Hindlimb muscle (tissue), 1 donor: Measurements from ENCODE around the gene COG5. TPM values are rescaled to one million over a fixed set of nuclear protein-coding genes. Genes with fewer than 3 reads are reported as not detected.
"Not testable (repeated sequence)": the region's sequence is repeated elsewhere in the genome, so short reads cannot be mapped to it uniquely, and the experiment has no call there.

ENCODE experiments used
- DNase-seq: peaks from one replicate; pipeline ENCODE4 v3.0.0-alpha.2; 2013
- polyA plus RNA-seq: library from polyadenylated mRNA; unstranded; fragments of 120-200 nt; gene quantifications from one replicate; pipeline ENCODE4 v1.2.1, GENCODE V29; 2013; ENCODE audit not compliant: insufficient read length

COG5 gene
- polyA plus RNA-seq, 1 donor, result 23.3 TPM

DNA sequence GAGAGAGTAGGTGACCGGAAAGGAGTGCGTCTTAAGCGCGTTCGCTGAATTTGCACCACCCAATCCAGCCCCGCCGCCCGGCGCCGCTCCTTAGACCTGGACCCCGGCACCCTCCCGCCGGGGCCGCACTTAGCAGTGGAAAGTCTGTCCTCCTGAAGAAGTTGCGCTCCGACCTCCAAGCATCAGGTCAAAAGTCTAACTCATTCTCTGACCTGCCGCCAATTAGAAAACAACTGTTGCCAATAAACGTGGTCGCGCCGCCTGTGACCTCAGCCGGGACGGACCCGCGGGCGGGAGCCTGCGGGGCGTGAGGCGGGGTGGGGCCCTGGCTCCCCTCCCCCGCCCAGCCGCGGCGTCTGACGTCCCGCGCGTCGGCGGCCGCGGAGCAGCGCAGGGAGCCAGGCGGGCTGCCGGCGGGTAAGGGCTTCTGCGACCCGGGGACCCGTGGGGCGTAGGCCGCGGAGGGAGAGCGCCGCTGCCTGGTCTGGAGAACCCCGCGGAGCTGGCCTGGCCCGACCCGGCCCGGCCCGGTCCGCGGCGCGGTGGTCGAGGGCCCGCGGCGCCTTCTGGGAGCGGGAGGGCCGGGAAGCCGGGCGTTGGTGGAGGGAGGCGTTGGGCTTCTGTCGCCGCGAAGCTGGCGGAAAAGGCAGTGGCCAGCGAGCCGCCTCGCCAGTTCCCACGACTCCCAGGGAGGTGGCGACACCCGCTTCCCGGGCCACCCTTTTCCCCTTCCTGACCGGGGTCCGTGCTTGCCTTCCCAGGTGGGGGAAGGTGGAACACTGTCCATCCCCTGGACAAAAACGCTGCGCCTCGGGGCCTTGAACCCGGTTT is 16.4 kb upstream of the COG5 start, which contains the start of gene BCAP29:
BCAP29 (plus strand) TSS at position 362 of the 831 bp plus-strand sequence. CDS start 527 bp downstream, outside the sequence.
- DNase-seq, result peak; percentile 87

- no peak for DNase-seq
Observed at GRCh38 chr7:107579554-107579884, 15.8 kb upstream of the COG5 start.

DNA sequence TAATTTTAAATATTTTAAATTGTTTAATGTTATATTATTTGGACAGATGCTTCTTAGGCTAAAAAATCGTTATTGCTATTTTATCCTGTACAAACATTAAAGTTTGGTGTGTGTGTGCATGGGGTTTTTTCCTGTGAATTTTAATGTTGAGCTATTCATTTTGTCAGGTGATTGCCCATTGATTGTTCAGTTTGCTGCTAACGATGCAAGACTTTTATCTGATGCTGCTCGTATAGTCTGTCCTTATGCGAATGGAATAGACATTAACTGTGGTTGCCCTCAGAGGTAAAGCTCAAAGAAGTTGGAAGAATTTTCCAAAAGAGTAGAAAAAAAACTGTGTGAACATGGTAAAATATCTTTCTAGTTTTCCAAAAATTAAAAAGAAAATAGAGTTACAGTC is 9.8 kb upstream of the COG5 start:
- DNase-seq, result no peak

DNA sequence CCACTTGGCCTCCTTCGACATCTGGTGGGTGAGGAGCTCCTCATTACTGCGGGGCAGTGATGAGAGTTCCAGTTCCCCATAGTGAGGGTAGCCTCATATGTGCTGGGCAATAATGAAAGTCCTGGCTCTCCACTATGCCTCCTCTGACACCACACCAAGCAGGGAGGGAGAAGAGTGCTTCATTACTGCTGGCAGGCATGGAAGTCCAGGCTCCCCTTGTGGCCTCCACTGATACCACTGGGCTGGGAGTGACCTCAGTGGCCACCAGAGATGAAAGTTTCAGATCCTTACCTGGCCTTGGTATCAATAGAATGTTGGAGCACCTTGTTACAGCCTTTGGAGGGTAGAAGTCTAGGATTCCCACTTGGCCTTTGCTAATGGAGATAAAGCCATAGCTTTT is 6.6 kb upstream of the COG5 start:
- no peak for DNase-seq

- DNase-seq, result no peak
Observed at GRCh38 chr7:107564553-107565298, 1.0 kb upstream of the COG5 start.

- no peak for DNase-seq
Observed at GRCh38 chr7:107563081-107563774, 492 bp downstream of the COG5 start.

DNA sequence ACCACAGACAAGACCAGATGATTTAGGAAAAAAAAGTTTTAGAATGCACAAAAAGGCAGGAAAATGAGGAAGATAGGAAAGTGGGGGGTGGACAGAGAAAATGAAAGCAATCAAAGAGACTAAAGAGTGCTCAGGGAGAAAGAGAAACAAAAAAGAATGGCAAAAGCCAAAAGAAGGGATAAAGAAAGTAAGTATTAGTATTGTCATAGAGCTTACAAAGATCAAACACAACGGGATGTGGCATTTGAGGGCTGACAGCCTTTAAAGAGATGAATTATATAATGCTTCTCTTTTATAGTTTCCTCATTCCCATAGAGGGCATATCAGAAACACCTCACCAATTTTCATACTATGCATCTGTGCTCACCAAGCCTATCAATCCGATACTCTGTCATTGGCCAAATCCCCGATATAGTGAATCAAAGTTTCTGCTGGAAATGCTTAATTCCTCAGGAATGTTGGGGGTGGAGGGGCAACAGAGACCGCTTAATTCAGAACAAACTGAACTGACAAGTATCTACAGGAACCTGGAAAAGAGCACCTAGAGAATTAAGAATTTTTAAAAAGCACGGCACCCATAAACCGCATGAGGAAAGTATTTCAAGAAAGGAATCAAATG is 2.7 kb downstream of the COG5 start:
- DNase-seq, result no peak

- DNase-seq, result no peak
Observed at GRCh38 chr7:107559864-107560263, 3.9 kb downstream of the COG5 start.

- DNase-seq, result no peak
Observed at GRCh38 chr7:107555893-107556292, 7.8 kb downstream of the COG5 start.

DNA sequence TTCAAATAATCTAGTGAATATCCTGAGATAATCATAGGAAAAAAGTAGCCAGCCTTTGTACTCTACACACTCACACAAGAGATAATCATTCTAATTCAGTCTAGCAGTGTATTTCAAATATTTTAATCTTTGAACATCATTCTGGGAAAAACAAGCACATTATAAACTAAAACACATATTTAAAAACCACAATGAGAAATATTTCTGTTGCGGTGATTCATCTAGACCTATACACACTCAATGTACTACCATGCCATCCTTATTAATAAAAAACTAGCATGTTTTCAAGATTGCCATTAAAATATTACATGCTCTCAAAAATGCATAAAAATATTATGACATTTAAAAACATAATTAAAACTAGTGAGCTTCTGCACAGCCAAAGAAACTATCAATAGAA is 11.8 kb downstream of the COG5 start:
- DNase-seq, result no peak

DNA sequence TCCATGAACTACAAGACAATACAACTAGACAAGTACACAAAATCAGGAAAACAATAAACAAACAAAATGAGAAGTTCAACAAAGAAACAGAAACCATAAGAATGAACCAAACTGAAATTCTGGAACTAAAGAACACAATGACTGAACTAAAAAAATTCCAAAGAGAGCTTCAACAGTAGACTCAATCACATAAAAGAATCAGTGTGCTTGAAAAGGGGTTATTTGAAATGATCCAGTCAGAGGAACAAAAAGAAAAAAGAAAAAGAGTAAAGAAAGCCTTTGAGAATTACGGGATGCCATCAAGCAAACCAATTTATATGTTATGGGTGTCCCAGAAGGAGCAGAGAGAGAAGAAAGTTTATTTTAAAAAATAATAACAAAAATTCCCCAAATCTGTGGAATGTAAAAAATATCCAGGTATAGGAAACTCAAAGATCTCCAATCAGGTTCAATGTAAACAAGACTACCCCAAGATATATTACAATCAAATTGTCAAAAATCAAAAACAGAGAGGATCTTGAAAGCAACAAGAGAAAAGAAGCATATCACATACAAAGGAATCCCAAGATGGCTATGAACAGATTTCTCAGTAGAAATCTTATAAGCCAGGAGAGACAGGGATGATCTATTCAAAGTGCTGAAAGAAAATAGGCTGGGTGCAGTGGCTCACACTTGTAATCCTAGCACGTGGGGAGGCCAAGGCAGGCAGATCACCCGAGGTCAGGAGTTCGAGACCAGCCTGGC is 18.7 kb downstream of the COG5 start:
- DNase-seq, result no peak

GRCh38 chr7:107543338-107543993 is 20.3 kb downstream of the COG5 start:
- DNase-seq, result no peak

DNA sequence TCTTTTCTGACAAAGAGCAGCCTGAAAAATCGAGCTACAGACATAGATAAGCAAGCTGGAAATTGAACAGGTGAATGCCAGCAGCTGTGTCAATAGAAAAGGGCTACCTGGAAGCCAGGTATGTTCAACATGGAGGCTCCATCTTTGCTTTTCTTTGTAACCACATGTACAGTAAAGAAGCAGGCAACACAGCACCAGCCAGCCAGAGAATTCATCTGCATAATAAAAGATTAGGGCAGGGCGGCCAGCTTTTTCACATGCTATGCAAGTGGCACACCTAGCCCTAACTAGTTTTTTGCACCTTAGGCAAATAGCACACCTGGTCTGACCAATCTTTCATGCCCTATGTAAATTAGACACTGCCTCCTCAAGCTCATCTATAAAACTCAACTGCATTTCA is 25.7 kb downstream of the COG5 start:
- no peak for DNase-seq

DNA sequence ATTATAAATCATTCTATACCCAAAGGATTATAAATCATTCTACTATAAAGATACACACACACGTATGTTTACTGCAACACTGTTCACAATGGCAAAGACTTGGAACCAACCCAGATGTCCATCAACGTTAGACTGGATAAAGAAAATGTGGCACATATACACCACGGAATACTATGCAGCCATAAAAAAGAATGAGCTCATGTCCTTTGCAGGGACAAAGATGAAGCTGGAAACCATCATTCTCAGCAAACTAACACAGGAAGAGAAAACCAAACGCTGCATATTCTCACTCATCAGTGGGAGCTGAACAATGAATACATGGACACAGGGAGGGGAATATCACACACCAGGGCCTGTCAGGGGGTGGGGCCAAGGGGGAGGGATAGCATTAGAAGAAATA is 26.5 kb downstream of the COG5 start:
- DNase-seq, result not testable (repeated sequence)

GRCh38 chr7:107534139-107534538 is 29.6 kb downstream of the COG5 start:
- no peak for DNase-seq

DNA sequence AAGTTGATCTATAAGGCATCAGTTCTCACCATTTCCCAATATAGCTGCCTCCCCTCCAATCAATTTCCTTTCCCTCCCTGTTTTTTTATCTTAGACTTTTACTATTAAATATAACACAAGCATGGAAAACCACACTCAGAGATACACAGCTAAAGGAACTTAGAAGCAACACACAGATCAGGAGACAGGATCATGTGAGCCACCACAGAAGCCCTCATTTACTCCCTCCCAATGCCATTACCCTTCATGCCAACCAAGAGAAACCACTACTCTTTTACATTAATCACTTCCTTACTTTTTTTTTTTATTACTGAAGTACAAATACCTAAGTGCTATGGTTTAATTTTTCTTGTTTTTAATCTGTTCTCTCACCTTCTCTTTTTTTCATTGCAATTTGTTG is 33.0 kb downstream of the COG5 start:
- no peak for DNase-seq

GRCh38 chr7:107528461-107528860 is 35.3 kb downstream of the COG5 start:
- no peak for DNase-seq

DNA sequence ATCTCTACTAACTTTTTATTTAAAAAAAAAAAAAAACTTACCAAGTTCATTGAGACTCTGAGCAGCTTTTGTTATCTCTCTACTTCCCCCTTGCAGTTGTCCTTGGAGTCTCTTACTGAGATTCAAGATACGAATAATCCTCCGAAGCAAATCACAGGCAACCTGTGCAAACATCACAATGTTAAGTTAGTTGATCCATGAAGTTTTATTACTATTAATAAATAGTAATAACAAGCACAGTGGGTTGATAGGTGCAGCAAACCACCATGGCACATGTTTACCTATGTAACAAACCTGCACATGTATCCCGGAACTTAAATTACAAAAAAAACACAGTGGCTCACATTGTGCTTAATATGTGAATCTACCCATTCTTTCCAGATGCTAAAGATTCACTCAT is 36.5 kb downstream of the COG5 start:
- no peak for DNase-seq

DNA sequence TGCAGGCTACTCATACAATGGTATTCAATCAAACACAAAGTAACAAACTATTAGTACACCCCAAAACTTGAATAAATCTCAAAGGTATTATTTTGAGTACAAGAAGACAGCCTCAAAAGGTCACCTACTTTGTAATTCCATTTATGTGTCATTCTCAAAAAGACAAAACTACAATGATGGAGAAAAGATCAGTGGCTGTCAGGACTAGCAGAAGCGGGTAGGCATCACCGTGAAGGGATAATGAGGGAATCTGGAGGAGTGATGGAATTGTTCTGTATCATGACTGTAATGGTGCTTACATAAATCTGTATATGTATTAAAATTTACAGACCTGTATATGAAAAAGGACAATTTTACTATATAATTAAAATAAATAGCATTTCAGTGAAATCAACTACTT is 37.0 kb downstream of the COG5 start:
- DNase-seq, result no peak

DNA sequence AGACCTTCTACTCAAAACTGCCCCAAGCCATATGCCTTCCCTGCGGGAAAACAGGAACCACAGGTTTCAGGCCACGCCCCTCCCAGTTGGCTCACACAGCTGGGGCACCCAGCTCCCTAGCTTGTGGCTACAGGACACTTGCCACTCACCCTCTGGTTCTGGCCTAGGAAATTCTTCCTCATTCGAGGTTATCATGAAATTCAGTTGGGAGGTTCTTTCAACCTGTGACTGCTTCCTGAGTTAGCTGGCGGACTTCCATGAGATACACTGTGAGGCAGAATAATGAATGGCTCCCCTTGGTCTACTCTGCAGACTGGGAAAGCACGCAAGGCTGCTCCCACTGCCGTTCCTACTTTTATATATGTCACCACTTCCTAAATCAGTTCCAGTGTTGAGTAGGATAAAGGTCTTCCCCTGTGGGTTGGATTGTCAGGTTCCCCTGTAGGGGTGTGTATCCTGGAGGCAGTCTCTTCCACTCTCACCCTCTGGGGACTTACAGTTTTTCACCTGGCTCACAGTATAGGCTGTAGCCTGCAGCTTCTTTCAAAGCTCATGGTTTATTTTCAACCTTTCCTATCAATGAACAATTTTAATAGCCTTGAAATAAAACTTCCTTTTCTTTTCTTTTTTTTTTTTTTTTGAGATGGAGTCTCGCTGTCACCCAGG is 56.9 kb downstream of the COG5 start:
- no peak for DNase-seq
